ENCODE data around the gene GPR17.

DNA sequence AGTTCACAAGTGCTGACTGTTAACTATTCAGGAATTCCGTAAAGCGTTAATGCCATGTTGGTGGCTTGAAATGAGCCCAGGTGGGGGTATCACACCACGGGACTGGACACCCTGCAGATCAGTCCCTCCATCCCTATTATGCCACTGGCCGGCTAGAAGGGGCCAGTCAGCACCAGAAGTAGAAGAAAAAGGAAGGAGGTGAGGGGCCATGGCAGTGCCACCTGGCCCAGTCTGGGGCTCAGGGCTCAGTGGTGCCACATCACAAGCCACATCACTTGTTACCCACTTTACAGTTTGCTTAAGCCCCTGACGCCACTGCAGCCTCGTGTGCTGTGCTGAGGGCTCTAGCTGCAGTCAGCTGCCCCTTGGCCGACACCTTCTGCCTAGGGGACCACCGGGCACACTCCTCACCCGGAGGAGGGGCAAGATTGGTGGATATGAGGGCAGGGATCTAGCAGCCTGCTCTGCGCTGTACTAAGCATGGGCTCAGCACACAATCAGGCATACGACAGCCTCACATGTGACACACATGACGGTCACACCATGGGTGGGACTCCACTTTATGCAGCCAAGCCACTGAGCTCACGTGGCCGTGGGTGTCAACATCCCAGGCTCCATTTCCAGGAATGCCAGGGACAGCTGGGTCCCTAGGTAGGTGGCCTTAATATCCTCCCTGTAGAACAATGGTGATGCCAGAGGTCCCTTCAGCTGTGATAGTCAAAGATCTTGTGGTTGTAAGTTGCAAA, 25.8 kb downstream of the GPR17 start:
- TF ChIP-seq, protein P1, sequence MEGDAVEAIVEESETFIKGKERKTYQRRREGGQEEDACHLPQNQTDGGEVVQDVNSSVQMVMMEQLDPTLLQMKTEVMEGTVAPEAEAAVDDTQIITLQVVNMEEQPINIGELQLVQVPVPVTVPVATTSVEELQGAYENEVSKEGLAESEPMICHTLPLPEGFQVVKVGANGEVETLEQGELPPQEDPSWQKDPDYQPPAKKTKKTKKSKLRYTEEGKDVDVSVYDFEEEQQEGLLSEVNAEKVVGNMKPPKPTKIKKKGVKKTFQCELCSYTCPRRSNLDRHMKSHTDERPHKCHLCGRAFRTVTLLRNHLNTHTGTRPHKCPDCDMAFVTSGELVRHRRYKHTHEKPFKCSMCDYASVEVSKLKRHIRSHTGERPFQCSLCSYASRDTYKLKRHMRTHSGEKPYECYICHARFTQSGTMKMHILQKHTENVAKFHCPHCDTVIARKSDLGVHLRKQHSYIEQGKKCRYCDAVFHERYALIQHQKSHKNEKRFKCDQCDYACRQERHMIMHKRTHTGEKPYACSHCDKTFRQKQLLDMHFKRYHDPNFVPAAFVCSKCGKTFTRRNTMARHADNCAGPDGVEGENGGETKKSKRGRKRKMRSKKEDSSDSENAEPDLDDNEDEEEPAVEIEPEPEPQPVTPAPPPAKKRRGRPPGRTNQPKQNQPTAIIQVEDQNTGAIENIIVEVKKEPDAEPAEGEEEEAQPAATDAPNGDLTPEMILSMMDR (IDR thresholded peaks at IDR 0.05), result no peak
- no peak for TF ChIP-seq POLR2A (IDR thresholded peaks at IDR 0.05)
